OCI-LY7 (cell line): Measurements from ENCODE around the gene RBM14. TPM values are rescaled to one million over a fixed set of nuclear protein-coding genes. Genes with fewer than 3 reads are reported as not detected.
A peak's percentile ranks its signal among the peaks of the same experiment; 100 is the strongest.

Experiments
- BruUV-seq: library from RNA; stranded (reverse); fragments of 400-500 nt; replicated peaks from 2 replicates; lab custom pipeline; 2021; lab: Mats Ljungman, UMichigan
- CTCF ChIA-PET: fragments of 300-600 bp; sonication (Branson Sonifier 250); formaldehyde crosslinking; loops from one replicate; lab custom pipeline; 2022; ENCODE audit warnings: antibody characterized with exemption; ENCODE audit not compliant: unreplicated experiment; lab: Charles Lee
- POLR2A ChIA-PET: fragments of 300-600 bp; sonication (Branson Sonifier 250); formaldehyde crosslinking; loops from one replicate; lab custom pipeline; 2022; ENCODE audit warnings: antibody characterized with exemption; lab: Charles Lee
- DNase-seq: peaks from one replicate; pipeline ENCODE4 v3.0.0-alpha.2; 2015; ENCODE audit warnings: low spot score
- H2AFZ ChIP-seq: fragments of 200-600 bp; sonication (generic), shearing (Covaris generic); 2 replicates; pipeline ENCODE4 v1.6.1; 2014; ENCODE audit warnings: mild to moderate bottlenecking, antibody characterized with exemption, low read length, moderate library complexity
- H3K27ac ChIP-seq: fragments of 200-600 bp; sonication (generic); 2 replicates; pipeline ENCODE4 v1.5.1; 2014; ENCODE audit warnings: mixed run types, low read depth, mild to moderate bottlenecking, moderate library complexity, low read length, inconsistent platforms; ENCODE audit not compliant: poor library complexity, severe bottlenecking
- H3K36me3 ChIP-seq: fragments of 200-600 bp; sonication (generic); 2 replicates; pipeline ENCODE4 v1.6.1; 2014; ENCODE audit warnings: mild to moderate bottlenecking, antibody characterized with exemption, low read length, moderate library complexity, mixed read lengths; ENCODE audit not compliant: insufficient read depth
- H3K4me1 ChIP-seq: fragments of 200-600 bp; sonication (generic); 2 replicates; pipeline ENCODE4 v1.5.1; 2014; ENCODE audit warnings: mild to moderate bottlenecking, low read length; ENCODE audit not compliant: insufficient read depth, poor library complexity, severe bottlenecking
- H3K4me2 ChIP-seq: fragments of 200-600 bp; sonication (generic); 2 replicates; pipeline ENCODE4 v1.6.1; 2014; ENCODE audit warnings: mild to moderate bottlenecking, low read length
- H3K4me3 ChIP-seq: fragments of 200-600 bp; sonication (generic); 2 replicates; pipeline ENCODE4 v1.5.1; 2014; ENCODE audit warnings: mild to moderate bottlenecking, low read depth, low read length; ENCODE audit not compliant: poor library complexity, severe bottlenecking
- H3K79me2 ChIP-seq: fragments of 200-600 bp; sonication (generic); 2 replicates; pipeline ENCODE4 v1.6.1; 2016; ENCODE audit warnings: low read depth, mild to moderate bottlenecking, low read length, moderate library complexity, mixed read lengths; ENCODE audit not compliant: insufficient read depth
- H3K9me2 ChIP-seq: fragments of 200-600 bp; sonication (generic); 2 replicates; pipeline ENCODE4 v1.6.1; 2016; ENCODE audit warnings: mild to moderate bottlenecking, low read length, mixed read lengths; ENCODE audit not compliant: insufficient read depth
- H3K9me3 ChIP-seq: fragments of 200-600 bp; sonication (generic); 2 replicates; pipeline ENCODE4 v1.6.1; 2014; ENCODE audit warnings: mild to moderate bottlenecking, mixed run types, low read length, mixed read lengths
- H4K20me1 ChIP-seq: fragments of 200-600 bp; sonication (generic); 2 replicates; pipeline ENCODE4 v1.6.1; 2014; ENCODE audit warnings: mild to moderate bottlenecking, antibody characterized with exemption, low read length, moderate library complexity, mixed read lengths; ENCODE audit not compliant: insufficient read depth
- CTCF ChIP-seq: fragments of 200-600 bp; sonication (generic); conservative IDR thresholded peaks from 2 replicates; pipeline ENCODE4 v1.5.1; 2014; ENCODE audit warnings: mild to moderate bottlenecking, antibody characterized with exemption, low read length, moderate library complexity, mixed read lengths
- EZH2phosphoT487 ChIP-seq: fragments of 200-600 bp; sonication (generic); IDR thresholded peaks from 2 replicates; pipeline ENCODE4 v1.6.1; 2018; ENCODE audit warnings: low read depth, borderline replicate concordance, mild to moderate bottlenecking, mixed run types, antibody characterized with exemption, low read length, moderate library complexity, mixed read lengths
- intact Hi-C: fragments of 100-400 bp; cut with micrococcal nuclease; formaldehyde crosslinking; loops from one replicate; pipeline ENCODE4 v1.10.0; 2022; ENCODE audit not compliant: unreplicated experiment
- total RNA-seq, 2 experiments: library from RNA; depleted of rRNA in 1 of 2; stranded (reverse); fragments of >200 nt in 1 of 2; shearing (Covaris generic) in 1 of 2; gene quantifications; 2 replicates each; pipeline ENCODE4 v1.2.3, GENCODE V29; 2014 to 2022

The RBM14 gene
- total RNA-seq, 2 experiments from 2014 or later, result 94.6 to 243 TPM

DNA sequence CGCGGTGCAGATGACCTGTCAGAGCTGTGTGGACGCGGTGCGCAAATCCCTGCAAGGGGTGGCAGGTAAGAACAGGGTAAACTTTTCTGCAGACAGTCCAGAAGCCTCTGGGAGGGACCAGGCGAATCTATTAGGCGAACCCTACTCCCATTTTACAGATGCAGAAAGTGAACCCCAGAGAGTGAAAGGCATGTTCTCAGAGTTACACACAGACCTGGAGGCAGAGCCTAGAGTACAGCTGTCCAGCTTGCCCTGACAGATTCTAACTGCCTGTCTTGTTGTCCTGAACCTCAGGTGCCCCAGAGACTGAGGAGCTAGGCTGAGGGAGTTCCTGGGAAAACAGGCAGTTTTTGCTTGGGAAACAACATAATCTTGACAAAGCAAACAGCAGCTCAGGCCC lies 22.8 kb upstream of the RBM14 start:
- ChIA-PET CTCF (interaction anchor here (0.9 kb wide), 1 partner anchor 24 kb away, joined by 6 read pairs; no protein-coding TSS in a partner anchor), POLR2A (interaction anchor here (0.7 to 1.1 kb wide), 4 partner anchors 13 to 83 kb away, joined by 3 to 4 read pairs (median 4); partner anchors contain the start of gene ZDHHC24)
- no peaks in the 10 kb centered on the region for H3K36me3 ChIP-seq
- DNase-seq, result no peak
- H2AFZ ChIP-seq, result peak overlapping the region; percentile 68; the same call in 1 of the 2 replicates
- H3K27ac ChIP-seq, result no peak overlapping the region
- H3K4me2 ChIP-seq, result peak overlapping the region; percentile 95
- no TSS peak for BruUV-seq
- H3K9me3 ChIP-seq, result no peaks in the 10 kb centered on the region
- TF ChIP-seq CTCF, result no peak
- TF ChIP-seq EZH2phosphoT487, result no peak
- H3K4me3 ChIP-seq, result peak overlapping the region; percentile 73
- intact Hi-C loops, result loop anchor here (2.0 to 5.0 kb wide), 2 partner anchors 23 to 84 kb away; partner anchors contain the start of genes RBM14 and RBM4B
- no peaks in the 10 kb centered on the region for H4K20me1 ChIP-seq
- peaks cover 29% of the 10 kb centered on the region for H3K4me1 ChIP-seq
- H3K79me2 ChIP-seq, result peaks cover 5% of the 10 kb centered on the region; the same call in 1 of the 2 replicates
- no peaks in the 10 kb centered on the region for H3K9me2 ChIP-seq

DNA sequence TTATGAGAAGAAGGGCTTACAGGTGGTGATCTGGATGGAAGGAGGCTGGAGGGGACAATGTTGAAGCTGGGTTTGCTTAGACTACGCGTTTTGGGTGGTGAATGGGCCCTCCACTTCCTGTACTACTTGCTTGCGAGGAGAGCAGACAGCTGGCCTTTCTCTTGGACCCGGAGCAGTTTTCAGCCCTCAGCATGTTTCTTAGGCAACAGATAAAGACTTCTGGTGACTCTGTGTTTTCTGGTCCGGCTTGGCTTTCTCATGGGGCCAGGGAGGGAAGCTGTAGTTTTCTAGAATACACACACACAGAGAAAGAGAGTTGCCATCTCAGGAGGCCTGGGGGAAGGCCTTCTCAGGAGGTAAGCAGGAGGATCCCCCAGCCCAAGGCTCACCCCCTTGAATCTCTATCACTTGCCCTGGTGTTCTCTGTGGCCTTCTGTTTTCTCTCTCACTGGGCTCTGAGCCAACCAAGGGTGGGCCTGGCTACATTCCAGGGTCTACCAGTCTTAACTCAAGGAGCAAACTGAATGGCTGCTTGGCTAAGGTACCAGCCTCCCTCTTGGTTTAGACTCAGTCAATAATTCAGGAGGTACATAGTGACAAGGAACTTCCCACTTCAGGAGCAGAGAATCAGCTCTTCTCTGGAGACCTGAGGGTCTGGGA lies 21.1 kb upstream of the RBM14 start:
- no peaks in the 10 kb centered on the region for H4K20me1 ChIP-seq
- TF ChIP-seq CTCF (no peak), EZH2phosphoT487 (no peak)
- peaks cover 35% of the 10 kb centered on the region for H3K4me1 ChIP-seq
- H2AFZ ChIP-seq, result no peak overlapping the region
- H3K9me3 ChIP-seq, result no peaks in the 10 kb centered on the region
- ChIA-PET POLR2A (interaction anchor here (0.9 to 1.2 kb wide), 3 partner anchors 11 to 48 kb away, joined by 3 to 6 read pairs (median 3); no protein-coding TSS in a partner anchor), CTCF (interaction anchor here (0.6 kb wide), 1 partner anchor 43 kb away, joined by 3 read pairs; no protein-coding TSS in a partner anchor)
- H3K27ac ChIP-seq, result peak overlapping the region; percentile 18
- peaks cover 5% of the 10 kb centered on the region; the same call in 1 of the 2 replicates for H3K79me2 ChIP-seq
- DNase-seq, result no peak
- peak overlapping the region; percentile 25 for H3K4me3 ChIP-seq
- H3K4me2 ChIP-seq, result peak overlapping the region; percentile 53
- H3K36me3 ChIP-seq, result peaks cover 13% of the 10 kb centered on the region; the same call in 1 of the 2 replicates
- no TSS peak for BruUV-seq
- no peaks in the 10 kb centered on the region for H3K9me2 ChIP-seq
- intact Hi-C loops, result no loop called here
